Fibroblast of the aortic adventitia (primary cell): Measurements from ENCODE around the gene RTEL1. TPM values are rescaled to one million over a fixed set of nuclear protein-coding genes. Genes with fewer than 3 reads are reported as not detected.

Experiments
- DNase-seq: peaks from one replicate; pipeline ENCODE4 v3.0.0-alpha.2; 2010; ENCODE audit warnings: low read depth
- H3K4me3 ChIP-seq: 2 replicates; pipeline ENCODE4 v1.5.1; 2011; ENCODE audit warnings: low read depth, mild to moderate bottlenecking, control low read depth, low read length, moderate library complexity
- total RNA-seq: library from RNA; depleted of rRNA; stranded (reverse); fragments of >200 nt; gene quantifications from 2 replicates; pipeline ENCODE4 v1.2.3, GENCODE V29; 2012; ENCODE audit warnings: low replicate concordance
- TF ChIP-seq, protein P1 (sequence below): IDR thresholded peaks from 2 replicates; pipeline ENCODE4 v1.5.1; 2011; ENCODE audit warnings: mild to moderate bottlenecking, low read length, control low read depth, inconsistent platforms; ENCODE audit not compliant: insufficient read depth

The RTEL1 gene
- total RNA-seq, 1 donor, result 17.3 TPM

- no peak for DNase-seq
- TF ChIP-seq, protein P1, sequence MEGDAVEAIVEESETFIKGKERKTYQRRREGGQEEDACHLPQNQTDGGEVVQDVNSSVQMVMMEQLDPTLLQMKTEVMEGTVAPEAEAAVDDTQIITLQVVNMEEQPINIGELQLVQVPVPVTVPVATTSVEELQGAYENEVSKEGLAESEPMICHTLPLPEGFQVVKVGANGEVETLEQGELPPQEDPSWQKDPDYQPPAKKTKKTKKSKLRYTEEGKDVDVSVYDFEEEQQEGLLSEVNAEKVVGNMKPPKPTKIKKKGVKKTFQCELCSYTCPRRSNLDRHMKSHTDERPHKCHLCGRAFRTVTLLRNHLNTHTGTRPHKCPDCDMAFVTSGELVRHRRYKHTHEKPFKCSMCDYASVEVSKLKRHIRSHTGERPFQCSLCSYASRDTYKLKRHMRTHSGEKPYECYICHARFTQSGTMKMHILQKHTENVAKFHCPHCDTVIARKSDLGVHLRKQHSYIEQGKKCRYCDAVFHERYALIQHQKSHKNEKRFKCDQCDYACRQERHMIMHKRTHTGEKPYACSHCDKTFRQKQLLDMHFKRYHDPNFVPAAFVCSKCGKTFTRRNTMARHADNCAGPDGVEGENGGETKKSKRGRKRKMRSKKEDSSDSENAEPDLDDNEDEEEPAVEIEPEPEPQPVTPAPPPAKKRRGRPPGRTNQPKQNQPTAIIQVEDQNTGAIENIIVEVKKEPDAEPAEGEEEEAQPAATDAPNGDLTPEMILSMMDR, result no peak
- no peak overlapping the region for H3K4me3 ChIP-seq
Observed at GRCh38 chr20:63688228-63689045, 30.3 kb downstream of the RTEL1 start.

GRCh38 chr20:63689046-63690002 is 31.2 kb downstream of the RTEL1 start:
- DNase-seq, result no peak
- no peak overlapping the region for H3K4me3 ChIP-seq
- TF ChIP-seq, protein P1, result no peak

DNA sequence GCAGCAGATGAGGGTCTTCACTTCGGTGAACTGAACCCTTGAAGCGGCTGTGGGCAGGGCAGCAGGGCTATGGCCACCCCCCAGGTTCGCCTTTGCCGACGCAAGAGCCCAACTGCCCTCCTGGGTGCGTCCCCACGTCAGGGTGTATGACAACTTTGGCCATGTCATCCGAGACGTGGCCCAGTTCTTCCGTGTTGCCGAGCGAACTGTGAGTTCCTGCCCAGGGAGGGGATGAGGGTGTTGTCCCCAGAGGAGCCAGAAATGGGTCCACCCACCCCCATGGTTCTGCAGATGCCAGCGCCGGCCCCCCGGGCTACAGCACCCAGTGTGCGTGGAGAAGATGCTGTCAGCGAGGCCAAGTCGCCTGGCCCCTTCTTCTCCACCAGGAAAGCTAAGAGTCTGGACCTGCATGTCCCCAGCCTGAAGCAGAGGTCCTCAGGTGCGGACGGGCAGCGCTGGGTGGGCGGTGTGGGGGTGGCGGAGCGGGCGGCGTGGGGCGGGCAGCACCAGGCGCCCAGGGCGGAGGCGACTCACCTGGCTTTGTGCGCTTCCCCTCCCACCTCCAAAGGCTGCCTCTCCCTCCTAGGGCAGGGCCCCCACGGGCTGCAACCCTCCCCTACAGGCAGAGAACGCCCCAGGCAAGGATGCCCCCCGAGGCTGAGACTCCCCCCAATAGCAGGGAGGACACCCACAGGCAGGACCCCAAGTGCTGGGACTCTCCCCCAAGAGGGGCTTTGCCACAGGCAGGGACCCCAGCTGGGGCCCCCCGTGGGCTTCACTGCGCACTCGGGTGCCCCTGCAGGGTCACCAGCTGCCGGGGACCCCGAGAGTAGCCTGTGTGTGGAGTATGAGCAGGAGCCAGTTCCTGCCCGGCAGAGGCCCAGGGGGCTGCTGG is 32.1 kb downstream of the RTEL1 start:
- H3K4me3 ChIP-seq, result no peak overlapping the region
- DNase-seq, result no peak
- TF ChIP-seq, protein P1, result no peak

- H3K4me3 ChIP-seq, result no peak overlapping the region
- TF ChIP-seq, protein P1, result no peak
- no peak for DNase-seq
Observed at GRCh38 chr20:63690898-63691710, 33.0 kb downstream of the RTEL1 start.

- DNase-seq, result no peak
- TF ChIP-seq, protein P1, result no peak
- H3K4me3 ChIP-seq, result no peak overlapping the region
Observed at GRCh38 chr20:63691711-63692435, 33.8 kb downstream of the RTEL1 start.
